Activated CD8-positive, alpha-beta memory T cell treated with anti-CD3 and anti-CD28 coated beads, Interleukin-2, amount 10 ng/mL, durations not matched to agents 7 days and 5 days (primary cell): ENCODE measurements around the gene TC2N. TPM values are rescaled to one million over a fixed set of nuclear protein-coding genes. Genes with fewer than 3 reads are reported as not detected.

Experiments used
- total RNA-seq, 2 experiments: library from RNA; stranded (reverse); gene quantifications; one replicate each; pipeline ENCODE4 v1.2.3, GENCODE V29; 2021

The TC2N gene
- total RNA-seq, 2 experiments from 2014 or later, result 46.3 to 86.0 TPM

Other genes starting within 250 kb of the TC2N start
- gene CATSPERB, start 135.4 kb downstream of the TC2N start, total RNA-seq, result under 1 TPM; 0.14 to 0.29 TPM
- under 1 TPM; 0.23 to 0.73 TPM for gene FBLN5, start 80.2 kb upstream of the TC2N start, total RNA-seq
- gene TRIP11, start 172.5 kb upstream of the TC2N start, total RNA-seq, result 10 to 100 TPM; 39.2 to 47.4 TPM
- gene ATXN3, start 239.0 kb upstream of the TC2N start, total RNA-seq, result 10 to 100 TPM; 26.6 to 30.2 TPM